Calu3 (cell line): ENCODE data around the gene KRTAP7-1. TPM values are rescaled to one million over a fixed set of nuclear protein-coding genes. Genes with fewer than 3 reads are reported as not detected.

Experiments
- BruUV-seq: library from RNA; stranded (reverse); fragments of 400-500 nt; replicated peaks from 2 replicates; lab custom pipeline; 2021; lab: Mats Ljungman, UMichigan
- CTCF ChIA-PET: fragments of 300-600 bp; sonication (Branson Sonifier 250); formaldehyde crosslinking; loops from one replicate; lab custom pipeline; 2022; ENCODE audit warnings: antibody characterized with exemption; lab: Charles Lee
- DNase-seq: peaks from one replicate; pipeline ENCODE4 v3.0.0; 2022
- H3K27ac Mint-ChIP-seq: one replicate; pipeline ENCODE4 v1.8.0; 2022; ENCODE audit warnings: mixed read lengths; ENCODE audit not compliant: unreplicated experiment
- H3K27me3 Mint-ChIP-seq: one replicate; pipeline ENCODE4 v1.8.0; 2022; ENCODE audit warnings: mixed read lengths; ENCODE audit not compliant: unreplicated experiment
- H3K36me3 Mint-ChIP-seq: one replicate; pipeline ENCODE4 v1.8.0; 2022; ENCODE audit warnings: mild to moderate bottlenecking, moderate library complexity, mixed read lengths; ENCODE audit not compliant: insufficient read depth, unreplicated experiment
- H3K4me1 Mint-ChIP-seq: one replicate; pipeline ENCODE4 v1.8.0; 2022; ENCODE audit warnings: mild to moderate bottlenecking, low read depth, mixed read lengths; ENCODE audit not compliant: unreplicated experiment
- H3K4me3 Mint-ChIP-seq: one replicate; pipeline ENCODE4 v1.8.0; 2022; ENCODE audit warnings: mild to moderate bottlenecking, low read depth, moderate library complexity, mixed read lengths; ENCODE audit not compliant: unreplicated experiment
- H3K9me3 Mint-ChIP-seq: one replicate; pipeline ENCODE4 v1.8.0; 2022; ENCODE audit warnings: low read depth, mixed read lengths; ENCODE audit not compliant: unreplicated experiment
- intact Hi-C: fragments of 100-400 bp; cut with micrococcal nuclease; formaldehyde crosslinking; loops from one replicate; pipeline ENCODE4 v1.10.0; 2022; ENCODE audit not compliant: unreplicated experiment
- total RNA-seq: library from RNA; stranded (reverse); gene quantifications from 2 replicates; pipeline ENCODE4 v1.2.3, GENCODE V29; 2022
- TF ChIP-seq, protein P1 (sequence below): fragments of 200-600 bp; IDR thresholded peaks from one replicate; pipeline ENCODE4 v1.8.0; 2022; ENCODE audit warnings: antibody characterized with exemption; ENCODE audit not compliant: unreplicated experiment

The KRTAP7-1 gene
- total RNA-seq, 1 experiment from 2014 or later: not detected

DNA sequence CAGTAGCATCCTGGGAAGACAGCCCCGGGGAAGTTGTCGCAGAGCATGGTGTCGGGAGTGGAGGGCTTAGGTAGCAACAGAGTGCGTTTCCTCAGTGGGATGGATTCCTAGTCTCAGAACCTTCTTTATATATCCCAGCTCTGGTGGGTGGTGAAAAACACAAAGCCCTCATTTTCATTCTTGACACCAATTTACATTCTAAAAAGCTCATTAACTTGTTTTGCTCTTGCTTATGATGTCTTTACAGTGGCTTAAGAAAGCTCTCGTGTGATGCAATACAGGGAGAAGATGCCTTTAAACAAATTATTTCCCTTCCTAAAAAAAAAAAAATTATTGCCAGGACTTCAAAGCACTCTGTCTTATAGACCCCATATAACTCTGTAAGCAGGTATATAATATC lies 16.4 kb downstream of the KRTAP7-1 start, which contains the start of gene KRTAP8-1:
Gene KRTAP8-1, minus strand, starts transcription at position 101 of the 400 bp plus-strand sequence. Its CDS starts 54 bp downstream, at position 47.
- Mint-ChIP-seq H3K27me3 (no peaks in the 10 kb centered on the region), H3K4me3 (no peak within 1 kb of the TSS)
- TF ChIP-seq, protein P1, sequence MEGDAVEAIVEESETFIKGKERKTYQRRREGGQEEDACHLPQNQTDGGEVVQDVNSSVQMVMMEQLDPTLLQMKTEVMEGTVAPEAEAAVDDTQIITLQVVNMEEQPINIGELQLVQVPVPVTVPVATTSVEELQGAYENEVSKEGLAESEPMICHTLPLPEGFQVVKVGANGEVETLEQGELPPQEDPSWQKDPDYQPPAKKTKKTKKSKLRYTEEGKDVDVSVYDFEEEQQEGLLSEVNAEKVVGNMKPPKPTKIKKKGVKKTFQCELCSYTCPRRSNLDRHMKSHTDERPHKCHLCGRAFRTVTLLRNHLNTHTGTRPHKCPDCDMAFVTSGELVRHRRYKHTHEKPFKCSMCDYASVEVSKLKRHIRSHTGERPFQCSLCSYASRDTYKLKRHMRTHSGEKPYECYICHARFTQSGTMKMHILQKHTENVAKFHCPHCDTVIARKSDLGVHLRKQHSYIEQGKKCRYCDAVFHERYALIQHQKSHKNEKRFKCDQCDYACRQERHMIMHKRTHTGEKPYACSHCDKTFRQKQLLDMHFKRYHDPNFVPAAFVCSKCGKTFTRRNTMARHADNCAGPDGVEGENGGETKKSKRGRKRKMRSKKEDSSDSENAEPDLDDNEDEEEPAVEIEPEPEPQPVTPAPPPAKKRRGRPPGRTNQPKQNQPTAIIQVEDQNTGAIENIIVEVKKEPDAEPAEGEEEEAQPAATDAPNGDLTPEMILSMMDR: no peak

DNA sequence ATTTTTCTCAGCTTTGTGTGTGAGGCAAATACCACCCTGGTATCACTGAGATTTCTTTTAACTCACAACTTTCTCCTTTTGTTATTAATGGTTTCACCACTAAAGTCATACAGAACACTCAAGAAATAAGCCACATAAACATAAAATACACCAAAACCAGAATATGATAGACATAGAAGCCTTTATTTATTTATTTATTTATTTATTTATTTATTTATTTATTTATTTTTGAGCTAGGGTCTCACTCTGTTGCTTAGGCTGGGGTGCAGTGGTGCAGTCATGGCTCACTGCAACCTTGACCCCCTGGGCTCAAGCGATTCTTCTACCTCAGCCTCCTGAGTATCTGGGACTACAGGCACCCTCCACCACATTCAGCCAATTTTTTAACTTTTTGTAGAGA lies 29.0 kb downstream of the KRTAP7-1 start:
- H3K4me3 Mint-ChIP-seq: no peak overlapping the region

More for the DNA sequence above, 16.4 kb downstream of the KRTAP7-1 start, which contains the start of gene KRTAP8-1:
- intact Hi-C loops: no loop called here
- H3K9me3 Mint-ChIP-seq: peaks cover 5% of the 10 kb centered on the region
- H3K36me3 Mint-ChIP-seq: no peaks in the 10 kb centered on the region
- no peak within 1 kb of the TSS for H3K27ac Mint-ChIP-seq
- CTCF ChIA-PET: no interaction called here
- DNase-seq: no peak
- no TSS peak for BruUV-seq
- H3K4me1 Mint-ChIP-seq: no peaks in the 10 kb centered on the region

DNA sequence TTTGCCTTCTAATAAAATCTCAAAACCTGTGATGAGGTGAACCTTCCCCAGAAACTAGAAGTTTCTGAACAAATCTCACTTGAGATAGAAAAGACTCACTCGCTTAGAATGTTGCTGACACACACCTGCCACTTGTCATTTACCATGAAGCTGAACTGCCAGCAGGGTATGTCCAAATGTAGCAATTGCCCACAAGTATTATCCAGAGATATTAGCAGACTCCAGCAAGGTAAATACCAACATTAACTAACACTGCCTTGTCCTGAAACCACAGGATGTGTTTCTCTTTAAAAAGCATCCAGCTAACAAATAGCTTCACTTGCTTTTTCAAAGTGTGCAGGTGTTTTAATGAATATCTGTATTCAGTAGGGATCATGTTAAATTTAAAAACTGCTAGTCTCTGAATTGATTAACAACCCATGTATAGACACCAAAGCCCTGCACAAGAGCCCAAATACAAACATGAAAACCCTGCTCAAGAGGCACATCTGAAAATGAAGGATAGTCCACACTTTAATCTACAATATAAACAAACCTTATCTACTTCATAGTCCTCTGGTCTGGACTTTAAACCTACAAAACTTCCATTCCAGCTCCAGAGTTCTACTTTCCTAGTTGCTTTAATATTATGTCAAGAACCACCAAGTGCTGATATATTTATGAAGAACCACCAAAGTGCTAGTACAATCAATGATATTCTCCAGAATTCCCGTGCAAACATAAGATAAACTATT lies 35.8 kb downstream of the KRTAP7-1 start:
- BruUV-seq: no TSS peak
- Mint-ChIP-seq H3K27ac (no peak overlapping the region), H3K27me3 (no peaks in the 10 kb centered on the region), H3K4me1 (no peaks in the 10 kb centered on the region), H3K4me3 (no peak overlapping the region), H3K36me3 (no peaks in the 10 kb centered on the region), H3K9me3 (peaks cover 7% of the 10 kb centered on the region)
- CTCF ChIA-PET: no interaction called here
- TF ChIP-seq, protein P1: no peak
- intact Hi-C loops: no loop called here
- DNase-seq: no peak

More for the DNA sequence above, 29.0 kb downstream of the KRTAP7-1 start:
- CTCF ChIA-PET: no interaction called here
- Mint-ChIP-seq H3K4me1 (no peaks in the 10 kb centered on the region), H3K27ac (no peak overlapping the region), H3K27me3 (no peaks in the 10 kb centered on the region), H3K36me3 (no peaks in the 10 kb centered on the region), H3K9me3 (peaks cover 3% of the 10 kb centered on the region)
- TF ChIP-seq, protein P1: no peak
- no peak for DNase-seq
- BruUV-seq: no TSS peak
- intact Hi-C loops: no loop called here

GRCh38 chr21:30779249-30779648 lies 50.3 kb downstream of the KRTAP7-1 start:
- intact Hi-C loops: no loop called here
- no peak overlapping the region for H3K27ac Mint-ChIP-seq
- TF ChIP-seq, protein P1: no peak
- H3K36me3 Mint-ChIP-seq: no peaks in the 10 kb centered on the region
- peaks cover 6% of the 10 kb centered on the region for H3K9me3 Mint-ChIP-seq
- no peaks in the 10 kb centered on the region for H3K4me1 Mint-ChIP-seq
- no TSS peak for BruUV-seq
- no peak overlapping the region for H3K4me3 Mint-ChIP-seq
- no peaks in the 10 kb centered on the region for H3K27me3 Mint-ChIP-seq
- no peak for DNase-seq
- CTCF ChIA-PET: no interaction called here

Other genes starting within 250 kb of the KRTAP7-1 start
- gene KRTAP22-2, start 239.4 kb downstream of the KRTAP7-1 start, total RNA-seq: not detected in 2 replicates
- gene KRTAP6-3, start 237.3 kb downstream of the KRTAP7-1 start, total RNA-seq: not detected in 2 replicates
- gene KRTAP6-2, start 230.9 kb downstream of the KRTAP7-1 start, total RNA-seq: not detected in 2 replicates
- not detected in 2 replicates for gene KRTAP22-1, start 228.7 kb downstream of the KRTAP7-1 start, total RNA-seq
- not detected in 2 replicates for gene KRTAP6-1, start 215.8 kb downstream of the KRTAP7-1 start, total RNA-seq
- not detected in 2 replicates for gene KRTAP20-1, start 213.3 kb downstream of the KRTAP7-1 start, total RNA-seq
- not detected in 2 replicates for gene KRTAP20-4, start 209.1 kb downstream of the KRTAP7-1 start, total RNA-seq
- not detected in 2 replicates for gene KRTAP20-2, start 194.6 kb downstream of the KRTAP7-1 start, total RNA-seq
- gene KRTAP20-3, start 186.9 kb downstream of the KRTAP7-1 start, total RNA-seq: not detected in 2 replicates
- not detected in 2 replicates for gene KRTAP21-3, start 111.0 kb downstream of the KRTAP7-1 start, total RNA-seq
- not detected in 2 replicates for gene KRTAP21-2, start 82.5 kb downstream of the KRTAP7-1 start, total RNA-seq
- gene KRTAP21-1, start 74.3 kb downstream of the KRTAP7-1 start, total RNA-seq: not detected in 2 replicates
- gene KRTAP8-1, start 16.5 kb downstream of the KRTAP7-1 start, total RNA-seq: not detected in 2 replicates
- gene KRTAP11-1, start 51.8 kb upstream of the KRTAP7-1 start, total RNA-seq: not detected in 2 replicates
- gene KRTAP19-8, start 208.7 kb upstream of the KRTAP7-1 start, total RNA-seq: not detected in 2 replicates